Astrocyte (in vitro differentiated cells and primary cell): Measurements from ENCODE around the gene TMIGD3. TPM values are rescaled to one million over a fixed set of nuclear protein-coding genes. Genes with fewer than 3 reads are reported as not detected.

Source experiments
- DNase-seq: peaks from one replicate; pipeline ENCODE4 v3.0.0-alpha.2; 2010; ENCODE audit warnings: low read depth
- FAIRE-seq: peaks from 2 replicates; lab custom pipeline; 2011; peaks lifted over from hg19 to GRCh38; lab: Jason Lieb, UNC
- H2AFZ ChIP-seq: 2 replicates; pipeline ENCODE4 v1.6.0; 2012; ENCODE audit warnings: low read depth, low read length, inconsistent platforms
- H3K27ac ChIP-seq: 2 replicates; pipeline ENCODE4 v1.5.1; 2011; ENCODE audit warnings: low read depth, low read length, inconsistent platforms
- H3K27me3 ChIP-seq: 2 replicates; pipeline ENCODE4 v1.6.0; 2011; ENCODE audit warnings: low read length, inconsistent platforms; ENCODE audit not compliant: insufficient read depth
- H3K36me3 ChIP-seq: 2 replicates; pipeline ENCODE4 v1.5.1; 2011; ENCODE audit warnings: low read length, inconsistent platforms; ENCODE audit not compliant: insufficient read depth
- H3K4me1 ChIP-seq: 2 replicates; pipeline ENCODE4 v1.5.1; 2011; ENCODE audit warnings: low read length, inconsistent platforms; ENCODE audit not compliant: insufficient read depth
- H3K4me2 ChIP-seq: 2 replicates; pipeline ENCODE4 v1.6.0; 2012; ENCODE audit warnings: low read length, inconsistent platforms
- H3K4me3 ChIP-seq: 2 replicates; pipeline ENCODE4 v1.5.1; 2011; ENCODE audit warnings: low read depth, mild to moderate bottlenecking, low read length, inconsistent platforms; ENCODE audit not compliant: insufficient read depth
- H3K79me2 ChIP-seq: 2 replicates; pipeline ENCODE4 v1.6.0; 2012; ENCODE audit warnings: mild to moderate bottlenecking, low read length, inconsistent platforms; ENCODE audit not compliant: insufficient read depth
- H3K9ac ChIP-seq: 2 replicates; pipeline ENCODE4 v1.6.0; 2012; ENCODE audit warnings: mild to moderate bottlenecking, low read length, inconsistent platforms
- H3K9me3 ChIP-seq: 2 replicates; pipeline ENCODE4 v1.5.1; 2012; ENCODE audit warnings: low read depth, mild to moderate bottlenecking, low read length, inconsistent platforms; ENCODE audit not compliant: insufficient read depth
- H4K20me1 ChIP-seq: 2 replicates; pipeline ENCODE4 v1.6.0; 2012; ENCODE audit warnings: low read length, inconsistent platforms; ENCODE audit not compliant: insufficient read depth
- H3K27ac Mint-ChIP-seq: one replicate; pipeline ENCODE4 v1.8.0; 2021; ENCODE audit warnings: mild to moderate bottlenecking, mixed read lengths; ENCODE audit not compliant: unreplicated experiment
- H3K27me3 Mint-ChIP-seq: one replicate; pipeline ENCODE4 v1.8.0; 2021; ENCODE audit warnings: low read depth, mixed read lengths; ENCODE audit not compliant: unreplicated experiment
- H3K36me3 Mint-ChIP-seq: one replicate; pipeline ENCODE4 v1.8.0; 2021; ENCODE audit warnings: low read depth, mixed read lengths; ENCODE audit not compliant: unreplicated experiment
- H3K4me1 Mint-ChIP-seq: one replicate; pipeline ENCODE4 v1.8.0; 2021; ENCODE audit warnings: low read depth, mixed read lengths; ENCODE audit not compliant: unreplicated experiment
- H3K4me3 Mint-ChIP-seq: one replicate; pipeline ENCODE4 v1.8.0; 2021; ENCODE audit warnings: mild to moderate bottlenecking, moderate library complexity, mixed read lengths; ENCODE audit not compliant: unreplicated experiment
- H3K9me3 Mint-ChIP-seq: one replicate; pipeline ENCODE4 v1.8.0; 2021; ENCODE audit warnings: mild to moderate bottlenecking, mixed read lengths; ENCODE audit not compliant: unreplicated experiment
- CTCF ChIP-seq: IDR thresholded peaks from 2 replicates; pipeline ENCODE4 v1.5.1; 2011; ENCODE audit warnings: low read depth, mild to moderate bottlenecking, inconsistent platforms, low read length, moderate library complexity; ENCODE audit not compliant: insufficient read depth
- EZH2 ChIP-seq: IDR thresholded peaks from 2 replicates; pipeline ENCODE4 v1.6.1; 2012; ENCODE audit warnings: mild to moderate bottlenecking, low read length, inconsistent platforms; ENCODE audit not compliant: insufficient read depth
- total RNA-seq: library from RNA; stranded (reverse); gene quantifications from 2 replicates; pipeline ENCODE4 v1.2.1, GENCODE V29; 2021

Gene TMIGD3
- total RNA-seq, 1 donor from 2014 or later, result not detected

- TF ChIP-seq EZH2, result no peak
- TF ChIP-seq CTCF, result peak; percentile 75
- peaks cover 8% of the 10 kb centered on the region for H3K4me1 Mint-ChIP-seq
- no peaks in the 10 kb centered on the region for H3K79me2 ChIP-seq
- no peaks in the 10 kb centered on the region for H3K36me3 Mint-ChIP-seq
- peak; percentile 32 for DNase-seq
- H3K9me3 Mint-ChIP-seq, result no peaks in the 10 kb centered on the region
- no peaks in the 10 kb centered on the region for H3K4me1 ChIP-seq
- no peak for FAIRE-seq
- H3K9me3 ChIP-seq, result no peaks in the 10 kb centered on the region
- H3K27ac ChIP-seq, result no peak overlapping the region
- H3K4me3 Mint-ChIP-seq, result no peak overlapping the region
- H3K4me2 ChIP-seq, result no peak overlapping the region
- H3K4me3 ChIP-seq, result no peak overlapping the region
- peaks cover 3% of the 10 kb centered on the region for H3K27me3 ChIP-seq
- H3K27ac Mint-ChIP-seq, result no peak overlapping the region
- H4K20me1 ChIP-seq, result no peaks in the 10 kb centered on the region
- H3K27me3 Mint-ChIP-seq, result peaks cover 9% of the 10 kb centered on the region
- H3K36me3 ChIP-seq, result no peaks in the 10 kb centered on the region
- peak overlapping the region; percentile 8 for H2AFZ ChIP-seq
- no peak overlapping the region for H3K9ac ChIP-seq
Observed at GRCh38 chr1:111481387-111482221, 21.8 kb downstream of the TMIGD3 start.

GRCh38 chr1:111480674-111481073 lies 22.8 kb downstream of the TMIGD3 start:
- no peak for TF ChIP-seq EZH2
- TF ChIP-seq CTCF, result no peak
- H3K36me3 ChIP-seq, result no peaks in the 10 kb centered on the region
- no peak overlapping the region for H3K4me3 ChIP-seq
- peaks cover 8% of the 10 kb centered on the region for H3K4me1 Mint-ChIP-seq
- H3K27me3 ChIP-seq, result peaks cover 3% of the 10 kb centered on the region
- H3K9me3 ChIP-seq, result no peaks in the 10 kb centered on the region
- H3K27me3 Mint-ChIP-seq, result peaks cover 9% of the 10 kb centered on the region
- H3K27ac ChIP-seq, result no peak overlapping the region
- H3K27ac Mint-ChIP-seq, result no peak overlapping the region
- no peaks in the 10 kb centered on the region for H3K4me1 ChIP-seq
- DNase-seq (no peak), FAIRE-seq (no peak)
- H3K9ac ChIP-seq, result no peak overlapping the region
- H3K9me3 Mint-ChIP-seq, result no peaks in the 10 kb centered on the region
- no peaks in the 10 kb centered on the region for H3K79me2 ChIP-seq
- no peaks in the 10 kb centered on the region for H4K20me1 ChIP-seq
- H2AFZ ChIP-seq, result no peak overlapping the region
- H3K4me2 ChIP-seq, result no peak overlapping the region
- H3K4me3 Mint-ChIP-seq, result no peak overlapping the region
- no peaks in the 10 kb centered on the region for H3K36me3 Mint-ChIP-seq

GRCh38 chr1:111476761-111477309 lies 26.6 kb downstream of the TMIGD3 start:
- no peak overlapping the region for H3K9ac ChIP-seq
- no peaks in the 10 kb centered on the region for H4K20me1 ChIP-seq
- no peak overlapping the region for H3K27ac ChIP-seq
- FAIRE-seq (no peak), DNase-seq (no peak)
- H3K79me2 ChIP-seq, result no peaks in the 10 kb centered on the region
- no peaks in the 10 kb centered on the region for H3K4me1 ChIP-seq
- H3K9me3 ChIP-seq, result no peaks in the 10 kb centered on the region
- H3K4me3 ChIP-seq, result no peak overlapping the region
- H3K4me1 Mint-ChIP-seq, result peaks cover 4% of the 10 kb centered on the region
- peaks cover 2% of the 10 kb centered on the region for H3K36me3 Mint-ChIP-seq
- no peak overlapping the region for H2AFZ ChIP-seq
- no peak overlapping the region for H3K4me2 ChIP-seq
- TF ChIP-seq EZH2 (no peak), CTCF (no peak)
- H3K9me3 Mint-ChIP-seq, result no peaks in the 10 kb centered on the region
- no peak overlapping the region for H3K27ac Mint-ChIP-seq
- H3K4me3 Mint-ChIP-seq, result no peak overlapping the region
- peaks cover 3% of the 10 kb centered on the region for H3K27me3 ChIP-seq
- peaks cover 4% of the 10 kb centered on the region for H3K27me3 Mint-ChIP-seq
- no peaks in the 10 kb centered on the region for H3K36me3 ChIP-seq
